Natural killer cell (primary cell): ENCODE results near the gene CRHBP. TPM values are rescaled to one million over a fixed set of nuclear protein-coding genes. Genes with fewer than 3 reads are reported as not detected.

Source experiments
- ATAC-seq, 3 donors: fragments of 150-1000 bp in 2 of 3; fragments of 200-7000 bp in 1 of 3; cut with Tn5 transposase; 1 replicate in 1 of 3; 2 replicates in 2 of 3; pipeline ENCODE4 v1.10.0; 2021; ENCODE audit warnings: mild to moderate bottlenecking in 2 of 3, moderate library complexity in 2 of 3
- DNase-seq, 2 donors: peaks; one replicate each; pipeline versions ENCODE4 v3.0.0 to v3.0.0-alpha.2; 2013 to 2021; ENCODE audit warnings: mixed read lengths in 1 of 2
- H3K27ac ChIP-seq: one replicate; pipeline ENCODE4 v1.5.1; 2013; ENCODE audit warnings: mild to moderate bottlenecking, low read length
- H3K27me3 ChIP-seq: one replicate; pipeline ENCODE4 v1.6.1; 2013; ENCODE audit warnings: low read length; ENCODE audit not compliant: control insufficient read depth, insufficient read depth
- H3K36me3 ChIP-seq: one replicate; pipeline ENCODE4 v1.6.1; 2013; ENCODE audit warnings: low read length; ENCODE audit not compliant: control insufficient read depth, insufficient read depth
- H3K4me1 ChIP-seq: one replicate; pipeline ENCODE4 v1.6.1; 2013; ENCODE audit warnings: low read length; ENCODE audit not compliant: control insufficient read depth, insufficient read depth
- H3K4me3 ChIP-seq: one replicate; pipeline ENCODE4 v1.5.1; 2013; ENCODE audit warnings: low read length
- H3K9me3 ChIP-seq: one replicate; pipeline ENCODE4 v1.6.1; 2013; ENCODE audit warnings: low read length; ENCODE audit not compliant: control insufficient read depth, insufficient read depth
- H3K27ac Mint-ChIP-seq, 2 donors: one replicate each; pipeline ENCODE4 v1.8.0; 2022; ENCODE audit warnings: mild to moderate bottlenecking in 2 of 2, mixed read lengths in 2 of 2, moderate library complexity in 1 of 2
- H3K27me3 Mint-ChIP-seq, 2 donors: one replicate each; pipeline ENCODE4 v1.8.0; 2022; ENCODE audit warnings: low read depth in 2 of 2, mixed read lengths in 2 of 2
- H3K36me3 Mint-ChIP-seq: one replicate; pipeline ENCODE4 v1.8.0; 2022; ENCODE audit warnings: mixed read lengths
- H3K4me1 Mint-ChIP-seq, 2 donors: one replicate each; pipeline ENCODE4 v1.8.0; 2022; ENCODE audit warnings: mixed read lengths in 2 of 2
- H3K4me3 Mint-ChIP-seq: one replicate; pipeline ENCODE4 v1.8.0; 2022; ENCODE audit warnings: mild to moderate bottlenecking, moderate library complexity, mixed read lengths
- H3K9me3 Mint-ChIP-seq, 2 donors: one replicate each; pipeline ENCODE4 v1.8.0; 2022; ENCODE audit warnings: mixed read lengths in 2 of 2
- WGBS: methylation state at CpG from one replicate; pipeline ENCODE4 v1.1.7; 2013; ENCODE audit warnings: missing lambda C conversion rate; ENCODE audit not compliant: insufficient coverage; 5-methylcytosine and 5-hydroxymethylcytosine counted together
- intact Hi-C: fragments of 100-400 bp; cut with micrococcal nuclease; formaldehyde crosslinking; loops from one replicate; pipeline ENCODE4 v1.14.2; 2022
- total RNA-seq, 4 donors: library from RNA; stranded (reverse); fragments of 120-200 nt in 1 of 4; gene quantifications; one replicate each; pipeline versions ENCODE4 v1.2.3 to v1.2.4, GENCODE V29; 2013 to 2022
- TF ChIP-seq, protein P1 (sequence below): fragments of 200-600 bp; IDR thresholded peaks from one replicate; pipeline ENCODE4 v1.8.0; 2022; ENCODE audit warnings: antibody characterized with exemption

The CRHBP gene
- total RNA-seq, 3 donors from 2014 or later (not counting 1 experiment from before 2014, with no cell fraction given): 0.31 to 0.84 TPM; not detected in 1

- intact Hi-C loops: no loop called here
- no peaks in the 10 kb centered on the region for H3K4me1 Mint-ChIP-seq
Observed at GRCh38 chr5:76946090-76946489, 6.8 kb upstream of the CRHBP start.

DNA sequence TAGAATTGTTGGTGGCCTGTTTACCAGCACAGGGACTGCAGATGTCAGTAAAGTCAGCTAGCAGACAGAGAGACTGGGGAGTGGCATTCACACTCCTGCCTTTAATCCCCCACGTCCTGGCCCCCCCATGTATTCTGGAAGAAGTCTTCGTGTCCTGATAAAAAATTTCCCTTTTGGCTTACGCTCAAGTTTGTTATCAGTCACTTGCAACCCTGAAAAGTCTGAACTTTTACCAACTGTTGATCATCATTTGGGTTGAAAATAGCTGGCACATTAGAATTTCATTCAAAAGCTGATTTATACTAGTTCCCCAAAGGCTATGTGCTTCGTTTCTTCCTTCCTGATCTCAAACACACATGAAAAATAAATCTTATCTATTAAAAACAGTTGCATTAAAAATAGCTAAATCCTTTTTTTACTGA is 5.8 kb upstream of the CRHBP start:
- Mint-ChIP-seq H3K9me3 (no peaks in the 10 kb centered on the region), H3K27ac (no peak overlapping the region), H3K4me3 (no peak overlapping the region), H3K27me3 (peaks cover 24 to 45% of the 10 kb centered on the region in 2 donors), H3K4me1 (no peaks in the 10 kb centered on the region), H3K36me3 (no peaks in the 10 kb centered on the region)
- Histone ChIP-seq H3K27me3 (no peaks in the 10 kb centered on the region), H3K4me1 (no peaks in the 10 kb centered on the region), H3K9me3 (no peaks in the 10 kb centered on the region), H3K4me3 (no peak overlapping the region), H3K27ac (no peak overlapping the region), H3K36me3 (no peaks in the 10 kb centered on the region)
- TF ChIP-seq, protein P1, sequence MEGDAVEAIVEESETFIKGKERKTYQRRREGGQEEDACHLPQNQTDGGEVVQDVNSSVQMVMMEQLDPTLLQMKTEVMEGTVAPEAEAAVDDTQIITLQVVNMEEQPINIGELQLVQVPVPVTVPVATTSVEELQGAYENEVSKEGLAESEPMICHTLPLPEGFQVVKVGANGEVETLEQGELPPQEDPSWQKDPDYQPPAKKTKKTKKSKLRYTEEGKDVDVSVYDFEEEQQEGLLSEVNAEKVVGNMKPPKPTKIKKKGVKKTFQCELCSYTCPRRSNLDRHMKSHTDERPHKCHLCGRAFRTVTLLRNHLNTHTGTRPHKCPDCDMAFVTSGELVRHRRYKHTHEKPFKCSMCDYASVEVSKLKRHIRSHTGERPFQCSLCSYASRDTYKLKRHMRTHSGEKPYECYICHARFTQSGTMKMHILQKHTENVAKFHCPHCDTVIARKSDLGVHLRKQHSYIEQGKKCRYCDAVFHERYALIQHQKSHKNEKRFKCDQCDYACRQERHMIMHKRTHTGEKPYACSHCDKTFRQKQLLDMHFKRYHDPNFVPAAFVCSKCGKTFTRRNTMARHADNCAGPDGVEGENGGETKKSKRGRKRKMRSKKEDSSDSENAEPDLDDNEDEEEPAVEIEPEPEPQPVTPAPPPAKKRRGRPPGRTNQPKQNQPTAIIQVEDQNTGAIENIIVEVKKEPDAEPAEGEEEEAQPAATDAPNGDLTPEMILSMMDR: no peak
- WGBS: 68% methylated on average over 4 of the region's 4 CpGs
- no peak for ATAC-seq
- intact Hi-C loops: no loop called here
- DNase-seq: no peak

More at GRCh38 chr5:76946090-76946489, 6.8 kb upstream of the CRHBP start:
- DNase-seq (no peak), ATAC-seq (no peak)
- H3K9me3 Mint-ChIP-seq: no peaks in the 10 kb centered on the region
- H3K27me3 Mint-ChIP-seq: peaks cover 22 to 35% of the 10 kb centered on the region in 2 donors
- H3K4me3 Mint-ChIP-seq: no peak overlapping the region
- no peak overlapping the region for H3K27ac Mint-ChIP-seq
- H3K27ac ChIP-seq: no peak overlapping the region
- H3K9me3 ChIP-seq: no peaks in the 10 kb centered on the region
- no peaks in the 10 kb centered on the region for H3K27me3 ChIP-seq
- H3K36me3 ChIP-seq: no peaks in the 10 kb centered on the region
- WGBS: 88% methylated on average over 2 of the region's 2 CpGs
- TF ChIP-seq, protein P1: no peak
- H3K4me1 ChIP-seq: no peaks in the 10 kb centered on the region
- H3K4me3 ChIP-seq: no peak overlapping the region
- no peaks in the 10 kb centered on the region for H3K36me3 Mint-ChIP-seq

GRCh38 chr5:76953551-76954382 is 922 bp downstream of the CRHBP start:
- Histone ChIP-seq H3K27me3 (peaks cover 17% of the 10 kb centered on the region), H3K36me3 (no peaks in the 10 kb centered on the region), H3K4me1 (peaks cover 7% of the 10 kb centered on the region), H3K4me3 (no peak overlapping the region), H3K27ac (no peak overlapping the region), H3K9me3 (no peaks in the 10 kb centered on the region)
- no peaks in the 10 kb centered on the region for H3K9me3 Mint-ChIP-seq
- TF ChIP-seq, protein P1: no peak
- H3K4me1 Mint-ChIP-seq: peaks cover 0 to 4% of the 10 kb centered on the region in 2 donors
- no peak overlapping the region for H3K27ac Mint-ChIP-seq
- WGBS: 1% methylated on average over 81 of the region's 81 CpGs
- intact Hi-C loops: no loop called here
- ATAC-seq: no peak
- no peaks in the 10 kb centered on the region for H3K36me3 Mint-ChIP-seq
- H3K4me3 Mint-ChIP-seq: no peak overlapping the region
- no peak for DNase-seq
- peaks cover 32 to 61% of the 10 kb centered on the region in 2 donors for H3K27me3 Mint-ChIP-seq
